HEK293 (cell line): ENCODE measurements around the gene UCK1.

Experiments used
- CTCF ChIA-PET: fragments of 350-600 bp; formaldehyde crosslinking; extraction: SDS; loops from one replicate; lab custom pipeline; 2021; ENCODE audit warnings: antibody characterized with exemption; lab: Yijun Ruan, JAX
- POLR2A ChIA-PET: fragments of 300-600 bp; formaldehyde crosslinking; extraction: SDS; loops from one replicate; lab custom pipeline; 2020; ENCODE audit warnings: antibody characterized with exemption, inconsistent platforms; lab: Yijun Ruan, JAX
- H3K27ac ChIP-seq: fragments of 200-500 bp; sonication (Bioruptor generic); 2 replicates; pipeline ENCODE4 v1.5.1; 2014; ENCODE audit warnings: low read depth, low read length, control low read depth, inconsistent platforms; ENCODE audit errors: extremely low read depth
- H3K36me3 ChIP-seq, 2 experiments: fragments of 200-500 bp in 1 of 2; sonication (Bioruptor generic) in 1 of 2; 1 replicate in 1 of 2; 2 replicates in 1 of 2; pipeline ENCODE4 v1.5.1; 2014 to 2017; ENCODE audit warnings: inconsistent platforms in 2 of 2, low read length in 2 of 2; ENCODE audit not compliant: control insufficient read depth in 2 of 2, insufficient read depth in 1 of 2
- H3K4me1 ChIP-seq: fragments of 200-500 bp; sonication (Bioruptor generic); 2 replicates; pipeline ENCODE4 v1.5.1; 2014; ENCODE audit warnings: mild to moderate bottlenecking, low read length, inconsistent platforms; ENCODE audit not compliant: control insufficient read depth, insufficient read depth
- H3K4me3 ChIP-seq: 2 replicates; pipeline ENCODE4 v1.5.1; 2011; ENCODE audit warnings: low read depth, mild to moderate bottlenecking, control low read depth, low read length, moderate library complexity
- H3K9me3 ChIP-seq: fragments of 200-500 bp; sonication (Bioruptor generic); 2 replicates; pipeline ENCODE4 v1.5.1; 2014; ENCODE audit warnings: low read depth, low read length, inconsistent platforms; ENCODE audit not compliant: control insufficient read depth, insufficient read depth
- OSR2 ChIP-seq: fragments of 450-650 bp; formaldehyde crosslinking; IDR thresholded peaks from 2 replicates; pipeline ENCODE4 v1.5.1; 2016; ENCODE audit warnings: missing biosample characterization, missing genetic modification characterization
- SCRT2 ChIP-seq: fragments of 450-650 bp; formaldehyde crosslinking; IDR thresholded peaks from 2 replicates; pipeline ENCODE4 v1.5.1; 2016; ENCODE audit warnings: missing biosample characterization, missing genetic modification characterization
- SP2 ChIP-seq: fragments of 450-650 bp; formaldehyde crosslinking; IDR thresholded peaks from 2 replicates; pipeline ENCODE4 v1.5.1; 2016; ENCODE audit warnings: missing biosample characterization, missing genetic modification characterization
- ZBTB1 ChIP-seq: fragments of 450-650 bp; formaldehyde crosslinking; IDR thresholded peaks from 2 replicates; pipeline ENCODE4 v1.5.1; 2016; ENCODE audit warnings: missing biosample characterization, missing genetic modification characterization
- ZBTB17 ChIP-seq: fragments of 450-650 bp; formaldehyde crosslinking; IDR thresholded peaks from 2 replicates; pipeline ENCODE4 v1.5.1; 2016; ENCODE audit warnings: missing biosample characterization, missing genetic modification characterization
- ZFP41 ChIP-seq: fragments of 450-650 bp; formaldehyde crosslinking; IDR thresholded peaks from 2 replicates; pipeline ENCODE4 v1.5.1; 2016; ENCODE audit warnings: missing biosample characterization, missing genetic modification characterization, borderline replicate concordance
- ZFP69B ChIP-seq: fragments of 450-650 bp; formaldehyde crosslinking; IDR thresholded peaks from 2 replicates; pipeline ENCODE4 v1.5.1; 2016; ENCODE audit warnings: missing biosample characterization, missing genetic modification characterization
- ZNF140 ChIP-seq: fragments of 450-650 bp; formaldehyde crosslinking; IDR thresholded peaks from 2 replicates; pipeline ENCODE4 v1.5.1; 2016; ENCODE audit warnings: missing biosample characterization, missing genetic modification characterization
- ZNF174 ChIP-seq: fragments of 450-650 bp; formaldehyde crosslinking; IDR thresholded peaks from 2 replicates; pipeline ENCODE4 v1.5.0; 2017; ENCODE audit warnings: missing biosample characterization, mild to moderate bottlenecking, missing genetic modification characterization
- ZNF2 ChIP-seq: fragments of 450-650 bp; formaldehyde crosslinking; IDR thresholded peaks from 2 replicates; pipeline ENCODE4 v1.5.1; 2016; ENCODE audit warnings: missing biosample characterization, missing genetic modification characterization
- ZNF239 ChIP-seq: fragments of 450-650 bp; formaldehyde crosslinking; IDR thresholded peaks from 2 replicates; pipeline ENCODE4 v1.5.1; 2016; ENCODE audit warnings: missing biosample characterization, missing genetic modification characterization
- ZNF274 ChIP-seq, 2 experiments: fragments of 200-500 bp in 1 of 2; fragments of 450-650 bp in 1 of 2; sonication (Bioruptor generic) in 1 of 2; formaldehyde crosslinking in 1 of 2; IDR thresholded peaks; 2 replicates each; pipeline versions ENCODE4 v1.5.1 to v1.6.1; 2014 to 2016; ENCODE audit warnings: borderline replicate concordance in 1 of 2, inconsistent platforms in 1 of 2, low read length in 1 of 2, missing biosample characterization in 1 of 2, missing genetic modification characterization in 1 of 2
- ZNF354C ChIP-seq: fragments of 450-650 bp; formaldehyde crosslinking; IDR thresholded peaks from 2 replicates; pipeline ENCODE4 v1.5.1; 2016; ENCODE audit warnings: missing biosample characterization, missing genetic modification characterization, low read depth, borderline replicate concordance
- ZNF366 ChIP-seq: fragments of 450-650 bp; formaldehyde crosslinking; conservative IDR thresholded peaks from 2 replicates; pipeline ENCODE4 v1.5.1; 2016; ENCODE audit warnings: missing biosample characterization, missing genetic modification characterization
- ZNF510 ChIP-seq: fragments of 450-650 bp; formaldehyde crosslinking; IDR thresholded peaks from 2 replicates; pipeline ENCODE4 v1.5.1; 2018; ENCODE audit warnings: mild to moderate bottlenecking, missing genetic modification characterization, missing biosample characterization; ENCODE audit not compliant: insufficient replicate concordance
- ZNF561 ChIP-seq: fragments of 450-650 bp; IDR thresholded peaks from 2 replicates; pipeline ENCODE4 v1.5.1; 2018; ENCODE audit warnings: missing biosample characterization, missing genetic modification characterization, borderline replicate concordance
- ZNF624 ChIP-seq: fragments of 450-650 bp; formaldehyde crosslinking; IDR thresholded peaks from 2 replicates; pipeline ENCODE4 v1.5.1; 2017; ENCODE audit warnings: missing biosample characterization, missing genetic modification characterization
- ZNF660 ChIP-seq: fragments of 450-650 bp; IDR thresholded peaks from 2 replicates; pipeline ENCODE4 v1.5.1; 2018; ENCODE audit warnings: missing biosample characterization, mild to moderate bottlenecking, missing genetic modification characterization
- ZNF677 ChIP-seq: fragments of 450-650 bp; IDR thresholded peaks from 2 replicates; pipeline ENCODE4 v1.5.0; 2018; ENCODE audit warnings: missing biosample characterization, mild to moderate bottlenecking, missing genetic modification characterization, moderate library complexity
- ZNF747 ChIP-seq: fragments of 450-650 bp; formaldehyde crosslinking; IDR thresholded peaks from 2 replicates; pipeline ENCODE4 v1.5.1; 2016; ENCODE audit warnings: missing biosample characterization, missing genetic modification characterization
- ZSCAN16 ChIP-seq: fragments of 450-650 bp; formaldehyde crosslinking; IDR thresholded peaks from 2 replicates; pipeline ENCODE4 v1.5.1; 2016; ENCODE audit warnings: missing biosample characterization, missing genetic modification characterization
- TF ChIP-seq, protein P1 (sequence below): IDR thresholded peaks from 2 replicates; pipeline ENCODE4 v1.6.1; 2011; ENCODE audit warnings: mild to moderate bottlenecking, low read depth, low read length, borderline replicate concordance
- TF ChIP-seq, protein P2 (sequence below): fragments of 450-650 bp; formaldehyde crosslinking; optimal IDR thresholded peaks from 2 replicates; pipeline ENCODE3; 2016; ENCODE audit warnings: missing biosample characterization, mild to moderate bottlenecking, missing genetic modification characterization
- TF ChIP-seq, protein P3 (sequence below): fragments of 450-650 bp; formaldehyde crosslinking; IDR thresholded peaks from 2 replicates; pipeline ENCODE4 v1.5.1; 2017; ENCODE audit warnings: missing biosample characterization, missing genetic modification characterization
- TF ChIP-seq, protein P4 (sequence below): fragments of 450-650 bp; formaldehyde crosslinking; IDR thresholded peaks from 2 replicates; pipeline ENCODE4 v1.5.1; 2016; ENCODE audit warnings: missing biosample characterization, missing genetic modification characterization
- TF ChIP-seq, protein P5 (sequence below): fragments of 450-650 bp; formaldehyde crosslinking; IDR thresholded peaks from 2 replicates; pipeline ENCODE4 v1.5.1; 2016; ENCODE audit warnings: missing biosample characterization, missing genetic modification characterization

The UCK1 gene

DNA sequence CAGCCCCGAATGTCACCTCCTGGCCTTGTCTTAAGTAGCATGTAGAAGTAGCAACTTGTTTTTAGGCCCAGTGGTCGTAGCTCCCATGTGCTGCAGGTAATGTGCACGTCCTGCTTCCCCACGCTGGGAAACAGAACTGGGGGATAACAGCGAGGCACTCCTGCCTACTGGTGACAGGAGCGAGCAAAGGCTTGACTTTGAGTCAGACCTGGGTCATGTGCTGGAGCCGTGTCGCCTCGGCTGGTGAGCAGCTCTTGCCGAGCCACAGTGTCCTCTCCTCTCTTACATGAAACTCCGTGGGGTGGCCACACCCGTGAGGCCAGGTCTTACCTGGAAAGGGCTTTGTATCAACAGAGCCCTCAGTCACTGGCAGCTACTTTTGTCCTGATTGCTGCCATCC, 45.9 kb downstream of the UCK1 start (continued):
- TF ChIP-seq ZNF354C = no peak
- no peak for TF ChIP-seq ZFP69B (tag by site-specific recombination)
- TF ChIP-seq, protein P1, sequence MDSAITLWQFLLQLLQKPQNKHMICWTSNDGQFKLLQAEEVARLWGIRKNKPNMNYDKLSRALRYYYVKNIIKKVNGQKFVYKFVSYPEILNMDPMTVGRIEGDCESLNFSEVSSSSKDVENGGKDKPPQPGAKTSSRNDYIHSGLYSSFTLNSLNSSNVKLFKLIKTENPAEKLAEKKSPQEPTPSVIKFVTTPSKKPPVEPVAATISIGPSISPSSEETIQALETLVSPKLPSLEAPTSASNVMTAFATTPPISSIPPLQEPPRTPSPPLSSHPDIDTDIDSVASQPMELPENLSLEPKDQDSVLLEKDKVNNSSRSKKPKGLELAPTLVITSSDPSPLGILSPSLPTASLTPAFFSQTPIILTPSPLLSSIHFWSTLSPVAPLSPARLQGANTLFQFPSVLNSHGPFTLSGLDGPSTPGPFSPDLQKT = no peak
- no peak for TF ChIP-seq ZNF274 (IDR thresholded peaks at IDR 0.05; ENCODE audit: low read length)
- TF ChIP-seq ZNF274 (tag by site-specific recombination; IDR thresholded peaks at IDR 0.05; ENCODE audit: borderline replicate concordance) = no peak
- TF ChIP-seq ZNF239 (tag by site-specific recombination) = no peak

DNA sequence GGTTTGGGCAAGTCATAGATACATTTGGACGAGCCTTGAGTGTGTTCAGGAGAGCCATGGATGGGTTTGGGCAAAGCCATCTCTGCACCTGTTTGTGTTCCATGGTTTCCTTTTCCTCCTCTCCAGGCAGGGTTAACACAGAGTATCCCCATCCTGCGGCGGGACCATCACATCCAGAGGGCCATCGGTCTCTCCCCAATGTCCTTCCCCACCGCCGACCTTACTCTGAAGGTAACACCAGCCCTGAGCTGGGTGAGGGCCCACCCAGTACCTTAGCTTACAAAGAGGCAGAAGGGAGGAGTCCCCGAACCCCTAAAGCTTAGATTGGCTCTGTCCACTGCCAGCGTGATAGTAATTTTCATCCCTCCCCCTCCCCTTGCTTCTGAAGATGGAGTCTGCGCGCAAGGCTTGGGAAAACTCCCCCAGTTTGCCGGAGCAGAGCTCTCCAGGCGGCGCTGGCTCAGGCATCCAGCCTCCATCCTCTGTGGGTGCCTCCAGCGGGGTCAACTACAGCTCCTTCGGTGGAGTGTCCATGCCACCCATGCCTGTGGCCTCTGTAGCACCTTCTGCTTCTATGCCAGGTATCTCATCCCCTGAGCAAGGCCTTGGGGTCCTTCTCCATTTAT, 46.4 kb downstream of the UCK1 start:
- POLR2A ChIA-PET = interaction anchor here (0.5 to 1.2 kb wide), 2 partner anchors 111 to 242 kb away, joined by 3 to 4 read pairs; no protein-coding TSS in a partner anchor
- peaks cover 44 to 98% of the 10 kb centered on the region in 2 experiments for H3K36me3 ChIP-seq

DNA sequence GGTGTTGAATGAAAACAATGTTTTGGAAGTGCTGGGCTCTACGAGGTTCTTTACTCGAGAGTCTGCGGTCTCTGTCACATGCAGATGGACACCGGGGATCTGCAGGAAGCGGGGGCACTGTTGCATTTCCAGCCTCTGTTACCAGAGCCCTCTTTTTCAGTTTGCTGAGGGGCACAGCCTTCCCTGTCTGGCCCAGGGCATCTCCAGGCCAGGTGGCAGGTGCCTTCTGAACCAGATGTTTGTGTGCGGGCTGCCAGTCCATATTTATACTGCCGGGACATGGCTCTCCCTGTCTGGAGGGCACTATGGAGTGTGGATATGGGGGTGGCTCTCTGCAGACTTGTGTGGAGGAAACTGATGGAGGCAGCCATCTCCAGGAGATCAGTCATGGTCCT, 47.0 kb downstream of the UCK1 start:
- Histone ChIP-seq H3K9me3 (no peaks in the 10 kb centered on the region), H3K36me3 (peaks cover 38 to 98% of the 10 kb centered on the region in 2 experiments), H3K4me1 (no peaks in the 10 kb centered on the region), H3K27ac (no peak overlapping the region), H3K4me3 (no peak overlapping the region)
- CTCF ChIA-PET = interaction anchor here (0.5 to 0.9 kb wide), 3 partner anchors 16 to 256 kb away, joined by 3 to 4 read pairs (median 3); no protein-coding TSS in a partner anchor
- no peak for TF ChIP-seq ZBTB17
- no peak for TF ChIP-seq ZNF660
- no peak for TF ChIP-seq ZNF677 (tag by site-specific recombination)
- TF ChIP-seq ZSCAN16 (tag by site-specific recombination) = no peak
- TF ChIP-seq SCRT2 (tag by site-specific recombination) = no peak
- TF ChIP-seq ZNF366 (tag by site-specific recombination) = no peak
- TF ChIP-seq, protein P2, sequence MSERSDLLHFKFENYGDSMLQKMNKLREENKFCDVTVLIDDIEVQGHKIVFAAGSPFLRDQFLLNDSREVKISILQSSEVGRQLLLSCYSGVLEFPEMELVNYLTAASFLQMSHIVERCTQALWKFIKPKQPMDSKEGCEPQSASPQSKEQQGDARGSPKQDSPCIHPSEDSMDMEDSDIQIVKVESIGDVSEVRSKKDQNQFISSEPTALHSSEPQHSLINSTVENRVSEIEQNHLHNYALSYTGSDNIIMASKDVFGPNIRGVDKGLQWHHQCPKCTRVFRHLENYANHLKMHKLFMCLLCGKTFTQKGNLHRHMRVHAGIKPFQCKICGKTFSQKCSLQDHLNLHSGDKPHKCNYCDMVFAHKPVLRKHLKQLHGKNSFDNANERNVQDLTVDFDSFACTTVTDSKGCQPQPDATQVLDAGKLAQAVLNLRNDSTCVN (tag by site-specific recombination) = no peak
- no peak for TF ChIP-seq ZBTB1 (tag by site-specific recombination)
- TF ChIP-seq ZNF2 = no peak
- TF ChIP-seq ZNF747 (tag by site-specific recombination) = no peak
- TF ChIP-seq OSR2 (tag by site-specific recombination) = no peak
- TF ChIP-seq, protein P3, sequence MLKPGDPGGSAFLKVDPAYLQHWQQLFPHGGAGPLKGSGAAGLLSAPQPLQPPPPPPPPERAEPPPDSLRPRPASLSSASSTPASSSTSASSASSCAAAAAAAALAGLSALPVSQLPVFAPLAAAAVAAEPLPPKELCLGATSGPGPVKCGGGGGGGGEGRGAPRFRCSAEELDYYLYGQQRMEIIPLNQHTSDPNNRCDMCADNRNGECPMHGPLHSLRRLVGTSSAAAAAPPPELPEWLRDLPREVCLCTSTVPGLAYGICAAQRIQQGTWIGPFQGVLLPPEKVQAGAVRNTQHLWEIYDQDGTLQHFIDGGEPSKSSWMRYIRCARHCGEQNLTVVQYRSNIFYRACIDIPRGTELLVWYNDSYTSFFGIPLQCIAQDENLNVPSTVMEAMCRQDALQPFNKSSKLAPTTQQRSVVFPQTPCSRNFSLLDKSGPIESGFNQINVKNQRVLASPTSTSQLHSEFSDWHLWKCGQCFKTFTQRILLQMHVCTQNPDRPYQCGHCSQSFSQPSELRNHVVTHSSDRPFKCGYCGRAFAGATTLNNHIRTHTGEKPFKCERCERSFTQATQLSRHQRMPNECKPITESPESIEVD (tag by site-specific recombination) = no peak
- TF ChIP-seq ZNF174 (tag by site-specific recombination) = no peak
- POLR2A ChIA-PET = no interaction called here

More for the DNA sequence above, 46.4 kb downstream of the UCK1 start:
- TF ChIP-seq ZFP41 (tag by site-specific recombination) = no peak
- no peak for TF ChIP-seq SCRT2 (tag by site-specific recombination)
- TF ChIP-seq, protein P4, sequence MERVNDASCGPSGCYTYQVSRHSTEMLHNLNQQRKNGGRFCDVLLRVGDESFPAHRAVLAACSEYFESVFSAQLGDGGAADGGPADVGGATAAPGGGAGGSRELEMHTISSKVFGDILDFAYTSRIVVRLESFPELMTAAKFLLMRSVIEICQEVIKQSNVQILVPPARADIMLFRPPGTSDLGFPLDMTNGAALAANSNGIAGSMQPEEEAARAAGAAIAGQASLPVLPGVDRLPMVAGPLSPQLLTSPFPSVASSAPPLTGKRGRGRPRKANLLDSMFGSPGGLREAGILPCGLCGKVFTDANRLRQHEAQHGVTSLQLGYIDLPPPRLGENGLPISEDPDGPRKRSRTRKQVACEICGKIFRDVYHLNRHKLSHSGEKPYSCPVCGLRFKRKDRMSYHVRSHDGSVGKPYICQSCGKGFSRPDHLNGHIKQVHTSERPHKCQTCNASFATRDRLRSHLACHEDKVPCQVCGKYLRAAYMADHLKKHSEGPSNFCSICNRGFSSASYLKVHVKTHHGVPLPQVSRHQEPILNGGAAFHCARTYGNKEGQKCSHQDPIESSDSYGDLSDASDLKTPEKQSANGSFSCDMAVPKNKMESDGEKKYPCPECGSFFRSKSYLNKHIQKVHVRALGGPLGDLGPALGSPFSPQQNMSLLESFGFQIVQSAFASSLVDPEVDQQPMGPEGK (tag by site-specific recombination) = no peak
- TF ChIP-seq ZNF510 (tag by site-specific recombination) = no peak
- no peak for TF ChIP-seq ZNF561
- no peak for TF ChIP-seq SP2
- no peak for TF ChIP-seq ZNF140 (tag by site-specific recombination)
- TF ChIP-seq, protein P5, sequence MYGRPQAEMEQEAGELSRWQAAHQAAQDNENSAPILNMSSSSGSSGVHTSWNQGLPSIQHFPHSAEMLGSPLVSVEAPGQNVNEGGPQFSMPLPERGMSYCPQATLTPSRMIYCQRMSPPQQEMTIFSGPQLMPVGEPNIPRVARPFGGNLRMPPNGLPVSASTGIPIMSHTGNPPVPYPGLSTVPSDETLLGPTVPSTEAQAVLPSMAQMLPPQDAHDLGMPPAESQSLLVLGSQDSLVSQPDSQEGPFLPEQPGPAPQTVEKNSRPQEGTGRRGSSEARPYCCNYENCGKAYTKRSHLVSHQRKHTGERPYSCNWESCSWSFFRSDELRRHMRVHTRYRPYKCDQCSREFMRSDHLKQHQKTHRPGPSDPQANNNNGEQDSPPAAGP (tag by site-specific recombination) = no peak
- no peak for TF ChIP-seq ZNF624
- no peak overlapping the region for H3K27ac ChIP-seq
- CTCF ChIA-PET = interaction anchor here (0.5 to 0.9 kb wide), 4 partner anchors 12 to 257 kb away, joined by 3 to 4 read pairs (median 4); no protein-coding TSS in a partner anchor
- H3K4me1 ChIP-seq = no peaks in the 10 kb centered on the region
- H3K9me3 ChIP-seq = no peaks in the 10 kb centered on the region
- H3K4me3 ChIP-seq = no peak overlapping the region
